HG03066 (cell line): ENCODE results near the gene SEMA6D.

Source experiments
- ATAC-seq: cut with Tn5 transposase; IDR thresholded peaks from one replicate; pipeline ENCODE4 v1.9.1; 2021; ENCODE audit warnings: low read depth; ENCODE audit not compliant: unreplicated experiment

Gene SEMA6D

GRCh38 chr15:47778263-47778770 is 61.0 kb downstream of the SEMA6D start:
- ATAC-seq, result no peak

GRCh38 chr15:47780971-47781370 is 63.7 kb downstream of the SEMA6D start:
- no peak for ATAC-seq

- ATAC-seq, result no peak
Measured at GRCh38 chr15:47781527-47781926, 64.2 kb downstream of the SEMA6D start.

- no peak for ATAC-seq
Measured at GRCh38 chr15:47784820-47785219, 67.5 kb downstream of the SEMA6D start.

DNA sequence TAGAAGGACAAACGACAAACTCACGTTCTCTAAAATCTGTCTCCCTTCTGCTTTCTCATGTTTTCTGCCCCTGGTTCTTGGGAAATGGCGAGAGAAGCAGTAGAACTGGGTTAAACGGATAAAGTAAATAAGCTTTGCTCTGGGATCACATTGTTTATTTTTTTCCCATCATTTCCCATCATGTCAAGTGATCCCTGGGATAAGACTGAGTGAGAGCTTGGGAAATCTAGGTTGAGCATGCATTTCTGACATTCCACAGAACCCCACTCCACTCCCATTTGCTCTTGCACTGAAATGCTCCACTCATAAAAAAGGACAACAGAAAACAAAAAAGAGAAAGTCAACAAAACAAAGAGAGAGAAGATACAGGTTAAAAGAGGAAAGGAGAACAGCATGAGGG is 69.1 kb downstream of the SEMA6D start:
- ATAC-seq, result no peak

DNA sequence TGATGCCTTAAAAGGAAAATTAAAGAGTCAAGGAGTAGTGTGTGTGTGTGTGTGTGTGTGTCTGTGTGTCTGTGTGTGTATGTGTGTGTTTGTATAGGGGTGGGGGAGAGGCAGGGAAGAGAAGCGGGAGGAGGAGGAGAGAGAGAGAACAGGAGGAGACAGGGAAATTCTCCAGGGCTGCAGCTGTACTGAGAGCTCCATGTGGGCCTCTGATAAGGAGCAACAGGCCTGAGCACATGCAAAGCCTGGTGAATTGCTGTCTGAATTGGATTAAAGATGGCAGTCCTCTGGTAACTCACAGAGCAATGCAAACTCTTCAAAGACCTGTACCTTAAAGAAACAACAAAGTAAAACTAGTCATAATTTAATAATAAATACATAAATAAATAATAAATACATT is 70.6 kb downstream of the SEMA6D start:
- no peak for ATAC-seq

DNA sequence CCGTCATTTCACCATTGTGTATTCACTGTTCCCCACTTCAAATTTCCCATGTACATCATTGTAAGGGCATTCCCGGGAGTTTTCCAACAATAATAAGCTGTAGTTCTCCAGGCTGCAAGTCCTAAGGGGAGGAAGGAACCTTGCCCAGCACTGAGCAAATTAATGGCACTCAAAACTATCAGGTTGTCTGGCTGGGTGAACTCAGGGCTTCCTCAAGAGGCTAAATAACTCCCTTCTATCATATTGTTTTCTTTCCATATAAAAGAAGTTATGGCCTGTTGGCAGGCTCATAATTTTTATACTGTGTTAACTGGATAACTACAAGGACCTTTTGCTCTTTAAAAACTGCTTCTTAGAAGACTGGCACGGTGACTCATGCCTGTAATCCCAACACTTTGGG is 71.4 kb downstream of the SEMA6D start:
- ATAC-seq, result no peak

DNA sequence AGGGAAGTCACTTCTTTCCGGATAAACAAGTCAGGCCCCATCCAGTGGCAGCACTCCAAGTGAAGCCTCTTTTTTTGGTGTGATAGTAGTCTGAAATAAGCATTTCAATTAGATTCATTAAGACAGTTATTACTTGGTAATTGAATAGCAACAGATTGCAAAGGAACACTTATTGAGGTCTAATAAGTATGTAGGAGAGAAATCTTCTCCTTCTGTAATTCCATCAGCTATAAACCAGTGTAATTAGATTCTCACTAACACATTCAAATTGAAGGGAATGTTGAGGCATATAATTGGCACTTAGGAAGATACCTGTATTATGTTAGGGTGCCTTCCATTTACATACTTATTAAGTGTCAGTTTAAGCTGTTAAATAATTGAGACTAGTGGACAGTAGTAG is 73.9 kb downstream of the SEMA6D start:
- no peak for ATAC-seq

GRCh38 chr15:47792231-47792630 is 74.9 kb downstream of the SEMA6D start:
- no peak for ATAC-seq

- ATAC-seq, result no peak
Measured at GRCh38 chr15:47794252-47794914, 77.1 kb downstream of the SEMA6D start.

DNA sequence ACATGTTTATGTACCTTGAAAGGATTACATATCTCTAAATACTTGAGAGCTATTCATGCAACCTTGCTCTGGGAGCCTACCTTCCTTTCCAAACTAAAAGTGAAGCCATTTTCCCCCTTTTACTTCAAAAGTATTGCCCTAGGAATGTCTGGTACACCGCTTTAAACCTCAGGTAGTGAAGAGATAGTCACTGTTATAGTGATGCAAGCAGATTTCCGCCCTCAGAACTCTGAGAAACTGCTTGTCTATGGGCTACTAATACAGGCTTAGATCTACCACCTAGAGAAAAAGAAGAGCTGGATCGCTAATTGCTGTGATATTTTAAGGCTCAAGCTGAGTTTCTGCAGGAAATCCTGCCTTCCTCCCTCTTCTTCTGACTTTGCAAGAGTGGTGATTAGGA is 78.6 kb downstream of the SEMA6D start:
- ATAC-seq, result no peak

- no peak for ATAC-seq
Measured at GRCh38 chr15:47796339-47796738, 79.0 kb downstream of the SEMA6D start.

- no peak for ATAC-seq
Measured at GRCh38 chr15:47796830-47797229, 79.5 kb downstream of the SEMA6D start.

GRCh38 chr15:47801522-47801921 is 84.2 kb downstream of the SEMA6D start:
- ATAC-seq, result no peak

GRCh38 chr15:47802216-47802615 is 84.9 kb downstream of the SEMA6D start:
- no peak for ATAC-seq

- ATAC-seq, result no peak
Measured at GRCh38 chr15:47803767-47804166, 86.5 kb downstream of the SEMA6D start.

GRCh38 chr15:47804733-47805132 is 87.4 kb downstream of the SEMA6D start:
- ATAC-seq, result no peak

GRCh38 chr15:47806008-47806407 is 88.7 kb downstream of the SEMA6D start:
- no peak for ATAC-seq

DNA sequence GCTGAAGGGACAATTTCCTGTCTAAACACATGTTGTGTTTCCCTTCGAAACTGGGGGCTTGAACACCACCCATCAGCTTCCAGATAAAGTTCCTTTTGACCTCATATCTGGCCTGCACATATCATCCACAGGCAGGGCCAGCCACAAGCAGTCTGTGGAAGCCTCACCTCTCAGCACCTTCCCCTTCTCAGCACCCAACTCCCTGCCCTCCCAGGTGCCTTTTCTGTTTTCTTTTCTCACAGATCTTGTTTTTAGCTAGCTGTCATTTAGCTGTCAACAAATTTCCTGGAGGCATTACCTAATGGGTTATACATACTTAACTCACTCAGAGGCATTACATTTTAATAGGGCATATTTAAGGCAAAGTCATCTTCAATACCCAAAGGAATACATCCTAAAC is 93.9 kb downstream of the SEMA6D start:
- no peak for ATAC-seq

DNA sequence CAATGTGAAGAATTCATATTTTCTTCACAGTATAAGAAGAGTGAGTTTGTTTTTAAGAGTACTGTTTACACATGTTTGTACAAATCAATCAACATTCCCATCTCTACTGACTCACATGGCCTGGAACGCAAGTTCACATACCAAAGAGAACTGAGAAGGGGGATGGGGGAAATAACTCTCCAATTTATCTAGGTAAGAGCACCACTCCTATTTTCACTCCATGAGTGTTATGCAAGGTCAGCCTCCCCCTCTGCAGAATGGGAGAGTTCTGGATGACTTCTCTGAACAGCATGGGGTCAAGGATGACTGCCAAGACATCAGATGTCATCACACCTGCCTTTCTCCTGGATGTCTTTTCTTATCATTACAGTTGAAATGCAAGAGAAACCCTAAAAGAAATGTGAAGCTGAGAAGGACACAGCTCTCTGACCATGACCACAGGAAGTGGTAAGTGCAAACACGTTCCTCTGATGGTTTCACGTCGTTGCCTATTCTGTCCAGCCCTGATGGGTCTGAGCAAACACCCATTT is 95.2 kb downstream of the SEMA6D start:
- ATAC-seq, result peak; percentile 75

DNA sequence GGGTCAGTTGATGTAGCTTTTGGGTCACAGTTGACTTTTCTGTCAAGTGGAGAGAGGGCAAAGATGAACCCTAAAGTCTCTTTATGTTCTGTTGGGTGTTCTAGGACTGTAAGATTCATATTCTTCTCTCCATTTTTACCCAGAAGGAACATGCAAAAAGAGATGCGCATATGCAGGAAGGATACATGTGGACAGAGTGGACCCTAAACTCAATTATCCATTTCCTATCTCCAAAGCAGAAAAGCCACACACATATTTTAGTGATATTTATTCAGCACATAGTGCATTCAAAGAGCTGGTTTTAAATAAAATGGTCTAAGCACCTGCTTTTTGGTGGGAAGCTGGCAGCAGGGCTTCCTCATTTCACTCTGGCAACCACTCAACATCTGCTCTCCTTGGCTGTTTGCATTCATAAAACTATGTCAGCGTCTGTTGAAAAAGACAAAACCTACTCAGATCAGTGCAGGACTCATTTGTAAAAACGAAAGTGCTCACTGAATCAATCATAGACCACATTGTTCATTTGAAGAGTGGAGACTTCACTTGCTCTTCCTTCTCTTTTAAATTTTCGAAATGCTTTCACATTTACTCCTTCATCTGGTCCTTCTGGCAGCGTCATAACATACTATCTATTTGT is 96.6 kb downstream of the SEMA6D start:
- peak; percentile 72 for ATAC-seq

- ATAC-seq, result no peak
Measured at GRCh38 chr15:47814620-47815019, 97.3 kb downstream of the SEMA6D start.
